Endodermal cell (in vitro differentiated cells): ENCODE data around the gene OGA. TPM values are rescaled to one million over a fixed set of nuclear protein-coding genes. Genes with fewer than 3 reads are reported as not detected.

Experiments used
- DNase-seq: peaks from one replicate; pipeline ENCODE4 v3.0.0-alpha.2; 2017
- H3K27ac ChIP-seq: 2 replicates; pipeline ENCODE4 v1.5.1; 2013; ENCODE audit warnings: mild to moderate bottlenecking, low read depth, low read length, moderate library complexity
- H3K27me3 ChIP-seq: 2 replicates; pipeline ENCODE4 v1.6.1; 2013; ENCODE audit warnings: mild to moderate bottlenecking, low read length, moderate library complexity; ENCODE audit not compliant: insufficient read depth, control insufficient read depth, poor library complexity, severe bottlenecking
- H3K36me3 ChIP-seq: 2 replicates; pipeline ENCODE4 v1.7.0; 2013; ENCODE audit warnings: mild to moderate bottlenecking, low read length, moderate library complexity; ENCODE audit not compliant: control insufficient read depth, insufficient read depth
- H3K4me1 ChIP-seq: one replicate; pipeline ENCODE4 v1.7.0; 2013; ENCODE audit warnings: low read length; ENCODE audit not compliant: control insufficient read depth, insufficient read depth
- H3K4me3 ChIP-seq: 2 replicates; pipeline ENCODE4 v1.5.1; 2013; ENCODE audit warnings: mild to moderate bottlenecking, low read length, moderate library complexity
- H3K9ac ChIP-seq: 2 replicates; pipeline ENCODE4 v1.6.1; 2013; ENCODE audit warnings: mild to moderate bottlenecking, low read length, moderate library complexity; ENCODE audit not compliant: poor library complexity, severe bottlenecking; ENCODE audit errors: extremely low read depth
- H3K9me3 ChIP-seq: 2 replicates; pipeline ENCODE4 v1.6.1; 2013; ENCODE audit warnings: mild to moderate bottlenecking, low read length, moderate library complexity; ENCODE audit not compliant: control insufficient read depth
- H3K27ac Mint-ChIP-seq: 2 replicates; pipeline ENCODE4 v1.8.0; 2020; ENCODE audit warnings: mixed read lengths
- H3K27me3 Mint-ChIP-seq: 2 replicates; pipeline ENCODE4 v1.8.0; 2021; ENCODE audit warnings: mild to moderate bottlenecking, mixed read lengths; ENCODE audit not compliant: insufficient read depth
- H3K36me3 Mint-ChIP-seq: 2 replicates; pipeline ENCODE4 v1.8.0; 2020; ENCODE audit warnings: low read depth, mixed read lengths
- H3K4me1 Mint-ChIP-seq: 2 replicates; pipeline ENCODE4 v1.8.0; 2020; ENCODE audit warnings: mixed read lengths
- H3K4me3 Mint-ChIP-seq: 2 replicates; pipeline ENCODE4 v1.8.0; 2020; ENCODE audit warnings: mild to moderate bottlenecking, moderate library complexity, mixed read lengths
- H3K9me3 Mint-ChIP-seq: 2 replicates; pipeline ENCODE4 v1.8.0; 2020; ENCODE audit warnings: mild to moderate bottlenecking, mixed read lengths
- WGBS, 2 experiments: methylation state at CpG; one replicate each; pipeline versions ENCODE4 v1.1.5 to v1.1.7; 2013; ENCODE audit warnings: missing lambda C conversion rate in 2 of 2, mixed read lengths in 1 of 2; ENCODE audit not compliant: insufficient coverage in 1 of 2, insufficient read length in 1 of 2; 5-methylcytosine and 5-hydroxymethylcytosine counted together
- total RNA-seq, 2 donors: library from RNA; stranded (reverse); fragmentation: NEBNext Ultra II Directional in 1 of 2; extraction: Animal tissue kit (Norgen Biotek cat#: 25700) in 1 of 2; gene quantifications; 2 replicates in 1 of 2; 3 replicates in 1 of 2; pipeline ENCODE4 v1.2.1, GENCODE V29; 2021
- TF ChIP-seq, protein P1 (sequence below): fragments of 200-600 bp; sonication (generic); conservative IDR thresholded peaks from 2 replicates; pipeline ENCODE4 v1.5.0; 2021; ENCODE audit warnings: antibody characterized with exemption, mild to moderate bottlenecking

Gene OGA
- total RNA-seq, 2 donors from 2014 or later = 138 to 149 TPM

DNA sequence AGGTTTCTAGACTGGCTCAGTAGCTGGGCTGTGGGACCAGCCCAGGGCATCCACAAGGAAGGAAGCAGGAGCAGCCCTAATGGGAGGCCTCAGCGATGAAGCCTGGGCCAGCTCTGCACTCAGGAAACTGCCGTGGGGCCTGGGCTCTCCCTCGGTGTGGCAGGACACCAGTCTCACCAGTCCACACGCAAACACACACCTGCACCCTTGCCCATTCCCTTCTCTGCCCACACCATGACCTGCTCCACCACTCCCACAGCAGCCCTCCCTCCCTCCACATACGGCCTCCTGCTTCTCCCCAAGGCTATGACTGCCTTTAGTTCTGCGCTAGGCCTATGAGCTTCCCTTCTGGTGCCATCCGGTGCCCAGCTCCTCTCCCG is 49.5 kb downstream of the OGA start:
- H3K36me3 Mint-ChIP-seq = peaks cover 16% of the 10 kb centered on the region
- H3K9me3 Mint-ChIP-seq = no peaks in the 10 kb centered on the region
- WGBS, 2 experiments = 94 to 100% methylated on average over 7 to 8 of the region's 8 CpGs
- peaks cover 6% of the 10 kb centered on the region for H3K27me3 Mint-ChIP-seq
- no peak overlapping the region for H3K4me3 Mint-ChIP-seq
- H3K4me1 ChIP-seq = peaks cover 33% of the 10 kb centered on the region
- no peak for DNase-seq
- H3K4me1 Mint-ChIP-seq = peaks cover 32% of the 10 kb centered on the region
- H3K27me3 ChIP-seq = peaks cover 4% of the 10 kb centered on the region
- peak overlapping the region; percentile 67 for H3K27ac Mint-ChIP-seq
- no peak overlapping the region for H3K9ac ChIP-seq
- TF ChIP-seq, protein P1, sequence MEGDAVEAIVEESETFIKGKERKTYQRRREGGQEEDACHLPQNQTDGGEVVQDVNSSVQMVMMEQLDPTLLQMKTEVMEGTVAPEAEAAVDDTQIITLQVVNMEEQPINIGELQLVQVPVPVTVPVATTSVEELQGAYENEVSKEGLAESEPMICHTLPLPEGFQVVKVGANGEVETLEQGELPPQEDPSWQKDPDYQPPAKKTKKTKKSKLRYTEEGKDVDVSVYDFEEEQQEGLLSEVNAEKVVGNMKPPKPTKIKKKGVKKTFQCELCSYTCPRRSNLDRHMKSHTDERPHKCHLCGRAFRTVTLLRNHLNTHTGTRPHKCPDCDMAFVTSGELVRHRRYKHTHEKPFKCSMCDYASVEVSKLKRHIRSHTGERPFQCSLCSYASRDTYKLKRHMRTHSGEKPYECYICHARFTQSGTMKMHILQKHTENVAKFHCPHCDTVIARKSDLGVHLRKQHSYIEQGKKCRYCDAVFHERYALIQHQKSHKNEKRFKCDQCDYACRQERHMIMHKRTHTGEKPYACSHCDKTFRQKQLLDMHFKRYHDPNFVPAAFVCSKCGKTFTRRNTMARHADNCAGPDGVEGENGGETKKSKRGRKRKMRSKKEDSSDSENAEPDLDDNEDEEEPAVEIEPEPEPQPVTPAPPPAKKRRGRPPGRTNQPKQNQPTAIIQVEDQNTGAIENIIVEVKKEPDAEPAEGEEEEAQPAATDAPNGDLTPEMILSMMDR = no peak
- no peaks in the 10 kb centered on the region for H3K9me3 ChIP-seq
- H3K27ac ChIP-seq = no peak overlapping the region
- no peak overlapping the region for H3K4me3 ChIP-seq
- H3K36me3 ChIP-seq = peaks cover 50% of the 10 kb centered on the region

DNA sequence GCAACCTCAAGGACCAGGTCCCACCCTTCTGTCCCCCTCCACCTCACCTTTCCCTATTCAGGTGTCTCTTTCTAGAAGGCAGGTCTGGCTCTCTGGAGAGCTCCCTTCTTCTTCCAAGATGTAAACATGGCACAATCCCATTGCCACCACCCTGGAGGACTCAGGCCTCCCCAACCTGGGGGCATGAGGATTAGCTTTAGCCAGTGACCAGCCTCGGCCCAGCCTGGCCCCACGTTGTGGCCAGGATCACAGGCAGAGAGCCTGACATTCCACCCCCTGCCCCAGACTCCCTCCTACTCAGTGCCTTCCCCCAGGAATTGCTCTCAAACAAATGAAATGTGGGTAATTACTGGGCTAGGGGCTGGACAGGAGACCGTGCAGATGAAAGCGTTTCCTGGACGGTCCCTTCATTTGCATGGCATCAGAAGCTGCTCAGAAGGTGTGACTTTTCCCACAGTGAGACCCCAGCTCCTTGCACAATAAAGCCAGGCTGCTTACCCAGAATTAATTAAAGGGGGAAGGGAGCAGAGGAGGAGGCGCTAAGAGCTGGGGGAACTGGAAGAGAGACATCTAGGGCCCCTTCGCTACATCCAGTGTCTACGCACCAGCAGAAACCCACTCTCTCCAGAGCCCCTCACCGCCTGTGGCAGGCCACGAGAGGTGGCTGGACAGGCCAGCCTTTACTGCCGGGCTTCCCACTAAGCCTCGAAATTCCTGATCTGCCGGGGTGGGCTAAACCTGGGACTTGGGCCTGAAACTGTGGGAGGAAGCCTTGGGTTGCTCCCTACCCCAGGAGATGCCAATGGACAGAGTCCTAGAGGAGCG is 50.1 kb downstream of the OGA start:
- Histone ChIP-seq H3K9ac (no peak overlapping the region), H3K4me1 (peaks cover 27% of the 10 kb centered on the region), H3K36me3 (peaks cover 48% of the 10 kb centered on the region), H3K9me3 (no peaks in the 10 kb centered on the region), H3K27ac (no peak overlapping the region), H3K4me3 (no peak overlapping the region), H3K27me3 (no peaks in the 10 kb centered on the region)
- no peak overlapping the region for H3K27ac Mint-ChIP-seq
- no peaks in the 10 kb centered on the region for H3K9me3 Mint-ChIP-seq
- peak; percentile 50 for DNase-seq
- H3K27me3 Mint-ChIP-seq = peaks cover 3% of the 10 kb centered on the region
- H3K4me3 Mint-ChIP-seq = no peak overlapping the region
- peaks cover 16% of the 10 kb centered on the region for H3K36me3 Mint-ChIP-seq
- TF ChIP-seq, protein P1 = no peak
- WGBS, 2 experiments = 74 to 82% methylated on average over 9 to 14 of the region's 14 CpGs
- peaks cover 26% of the 10 kb centered on the region for H3K4me1 Mint-ChIP-seq

DNA sequence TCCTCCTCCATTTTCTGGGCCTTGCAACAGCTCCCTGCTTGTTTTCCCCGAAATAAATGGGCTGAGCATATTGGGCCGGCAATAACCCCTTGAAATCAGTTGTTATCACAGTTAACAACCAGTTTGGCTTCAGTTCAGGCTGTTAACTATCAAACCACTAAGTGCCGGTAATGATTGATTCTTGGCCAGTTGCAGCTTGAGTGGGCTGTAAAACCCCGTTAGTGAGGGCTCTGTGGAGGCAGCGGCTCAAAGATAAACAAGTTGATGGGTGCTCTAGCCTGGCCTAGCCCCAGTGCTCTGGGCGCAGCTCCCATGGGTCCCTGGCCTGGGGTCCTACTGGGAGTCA is 50.7 kb downstream of the OGA start:
- Histone ChIP-seq H3K27ac (no peak overlapping the region), H3K36me3 (peaks cover 42% of the 10 kb centered on the region), H3K27me3 (no peaks in the 10 kb centered on the region), H3K4me3 (no peak overlapping the region), H3K4me1 (peaks cover 21% of the 10 kb centered on the region), H3K9me3 (no peaks in the 10 kb centered on the region), H3K9ac (no peak overlapping the region)
- H3K36me3 Mint-ChIP-seq = peaks cover 16% of the 10 kb centered on the region
- 91 to 95% methylated on average over 6 of the region's 6 CpGs for WGBS, 2 experiments
- no peak overlapping the region for H3K4me3 Mint-ChIP-seq
- H3K27ac Mint-ChIP-seq = no peak overlapping the region
- TF ChIP-seq, protein P1 = no peak
- no peaks in the 10 kb centered on the region for H3K27me3 Mint-ChIP-seq
- peaks cover 22% of the 10 kb centered on the region for H3K4me1 Mint-ChIP-seq
- H3K9me3 Mint-ChIP-seq = no peaks in the 10 kb centered on the region
- DNase-seq = no peak
